ENCODE results near the gene SERPINB10.

SERPINB10 gene

GRCh38 chr18:63904694-63905093, 3.1 kb upstream of the SERPINB10 start:
- no peaks in the 10 kb centered on the region for H3F3A ChIP-seq (ENCODE audit: low read depth)
- H2AFZ ChIP-seq (ENCODE audit: low read length): no peak overlapping the region
- no peaks in the 10 kb centered on the region for H3K27me3 ChIP-seq (ENCODE audit: insufficient read depth, low read length, poor library complexity, severe bottlenecking)
- TF ChIP-seq EZH2phosphoT487 (IDR thresholded peaks at IDR 0.05; ENCODE audit: borderline replicate concordance) (no peak), CTCF (conservative IDR thresholded peaks at IDR 0.05; ENCODE audit: low read length) (no peak)
- no peaks in the 10 kb centered on the region for H3K9me3 ChIP-seq (ENCODE audit: insufficient read depth, low read depth, low read length)
- no peaks in the 10 kb centered on the region for H3K36me3 ChIP-seq (ENCODE audit: insufficient read depth, low read length)
- no peak overlapping the region for H3K4me2 ChIP-seq (ENCODE audit: low read depth, low read length, poor library complexity, severe bottlenecking)
- H3K79me2 ChIP-seq (ENCODE audit: insufficient read depth, low read length): no peaks in the 10 kb centered on the region
- H3K4me1 ChIP-seq (ENCODE audit: insufficient read depth, low read length, poor library complexity, severe bottlenecking): no peaks in the 10 kb centered on the region
- H4K20me1 ChIP-seq (ENCODE audit: insufficient read depth, low read length, poor library complexity, severe bottlenecking): no peaks in the 10 kb centered on the region
- H3K9ac ChIP-seq (ENCODE audit: low read depth, low read length, poor library complexity, severe bottlenecking): no peak overlapping the region
- H3K4me3 ChIP-seq (ENCODE audit: low read length, poor library complexity, severe bottlenecking): no peak overlapping the region
- H3K9me2 ChIP-seq (replicated peaks; ENCODE audit: low read depth, low read length): no peaks in the 10 kb centered on the region

GRCh38 chr18:63905361-63905760, 2.4 kb upstream of the SERPINB10 start:
- Histone ChIP-seq H3K4me2 (ENCODE audit: low read depth, low read length, poor library complexity, severe bottlenecking) (no peak overlapping the region), H3F3A (ENCODE audit: low read depth) (no peaks in the 10 kb centered on the region), H3K4me1 (ENCODE audit: insufficient read depth, low read length, poor library complexity, severe bottlenecking) (no peaks in the 10 kb centered on the region), H3K9ac (ENCODE audit: low read depth, low read length, poor library complexity, severe bottlenecking) (no peak overlapping the region), H4K20me1 (ENCODE audit: insufficient read depth, low read length, poor library complexity, severe bottlenecking) (no peaks in the 10 kb centered on the region), H3K79me2 (ENCODE audit: insufficient read depth, low read length) (no peaks in the 10 kb centered on the region), H3K36me3 (ENCODE audit: insufficient read depth, low read length) (no peaks in the 10 kb centered on the region), H3K9me2 (replicated peaks; ENCODE audit: low read depth, low read length) (no peaks in the 10 kb centered on the region), H3K4me3 (ENCODE audit: low read length, poor library complexity, severe bottlenecking) (no peak overlapping the region), H3K9me3 (ENCODE audit: insufficient read depth, low read depth, low read length) (no peaks in the 10 kb centered on the region), H3K27me3 (ENCODE audit: insufficient read depth, low read length, poor library complexity, severe bottlenecking) (no peaks in the 10 kb centered on the region), H2AFZ (ENCODE audit: low read length) (no peak overlapping the region)
- no peak for TF ChIP-seq EZH2phosphoT487 (IDR thresholded peaks at IDR 0.05; ENCODE audit: borderline replicate concordance)
- TF ChIP-seq CTCF (conservative IDR thresholded peaks at IDR 0.05; ENCODE audit: low read length): no peak

GRCh38 chr18:63906056-63906455, 1.7 kb upstream of the SERPINB10 start:
- TF ChIP-seq CTCF (conservative IDR thresholded peaks at IDR 0.05; ENCODE audit: low read length) (no peak), EZH2phosphoT487 (IDR thresholded peaks at IDR 0.05; ENCODE audit: borderline replicate concordance) (no peak)
- Histone ChIP-seq H3K4me2 (ENCODE audit: low read depth, low read length, poor library complexity, severe bottlenecking) (no peak overlapping the region), H3K4me3 (ENCODE audit: low read length, poor library complexity, severe bottlenecking) (no peak overlapping the region), H3K9me2 (replicated peaks; ENCODE audit: low read depth, low read length) (no peaks in the 10 kb centered on the region), H3K79me2 (ENCODE audit: insufficient read depth, low read length) (no peaks in the 10 kb centered on the region), H3K9me3 (ENCODE audit: insufficient read depth, low read depth, low read length) (no peaks in the 10 kb centered on the region), H3K36me3 (ENCODE audit: insufficient read depth, low read length) (no peaks in the 10 kb centered on the region), H3F3A (ENCODE audit: low read depth) (no peaks in the 10 kb centered on the region), H4K20me1 (ENCODE audit: insufficient read depth, low read length, poor library complexity, severe bottlenecking) (no peaks in the 10 kb centered on the region), H3K4me1 (ENCODE audit: insufficient read depth, low read length, poor library complexity, severe bottlenecking) (no peaks in the 10 kb centered on the region), H3K9ac (ENCODE audit: low read depth, low read length, poor library complexity, severe bottlenecking) (no peak overlapping the region), H2AFZ (ENCODE audit: low read length) (no peak overlapping the region), H3K27me3 (ENCODE audit: insufficient read depth, low read length, poor library complexity, severe bottlenecking) (no peaks in the 10 kb centered on the region)
